Measurements from ENCODE around the gene TEX38. TPM values are rescaled to one million over a fixed set of nuclear protein-coding genes. Genes with fewer than 3 reads are reported as not detected.

The TEX38 gene
- total and polyA plus RNA-seq, 2 donors = 0.14 TPM; not detected in 1

DNA sequence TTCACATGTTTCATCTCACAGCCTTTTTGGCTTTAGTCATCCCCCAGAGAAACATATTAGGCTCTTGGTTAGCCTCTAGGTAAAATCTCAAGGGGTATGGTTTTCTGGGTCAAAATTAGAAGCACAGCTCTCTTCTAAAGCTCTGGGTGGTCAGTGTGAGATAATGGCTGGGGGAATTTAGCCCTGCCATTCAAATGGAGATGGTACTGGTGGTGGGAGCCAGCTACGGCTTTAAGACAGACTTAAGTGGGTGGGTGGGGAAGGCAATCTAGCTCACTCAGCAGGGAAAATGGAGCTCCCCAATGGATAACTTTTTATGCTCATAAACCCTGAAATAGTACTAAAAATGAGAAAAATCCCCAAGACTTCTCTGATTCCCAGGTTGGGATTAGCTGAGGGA is 5.7 kb downstream of the TEX38 start:
- Histone ChIP-seq H3K36me3 (ENCODE audit: control insufficient read depth in 2 of 2, insufficient read depth in 2 of 2, low read length in 1 of 2) (peaks cover 35 to 58% of the 10 kb centered on the region in 2 donors), H3K4me1 (ENCODE audit: control insufficient read depth in 2 of 2, insufficient read depth in 2 of 2, low read length in 2 of 2) (peaks cover 11 to 16% of the 10 kb centered on the region in 2 donors), H3K4me3 (ENCODE audit: low read length in 2 of 2) (no peak overlapping the region), H3K27ac (ENCODE audit: low read depth in 1 of 2, low read length in 1 of 2) (peak overlapping the region in 1 of 2 donors; percentile 86), H3K9me3 (ENCODE audit: control insufficient read depth in 2 of 2, insufficient read depth in 1 of 2, low read length in 1 of 2) (no peaks in the 10 kb centered on the region), H3K27me3 (ENCODE audit: control insufficient read depth in 2 of 2, insufficient read depth in 1 of 2, low read length in 1 of 2) (no peaks in the 10 kb centered on the region)
- no peak for DNase-seq (ENCODE audit: low read depth in 6 of 9, low spot score in 9 of 9)
- 98% methylated on average over 1 of the region's 1 CpG for WGBS

DNA sequence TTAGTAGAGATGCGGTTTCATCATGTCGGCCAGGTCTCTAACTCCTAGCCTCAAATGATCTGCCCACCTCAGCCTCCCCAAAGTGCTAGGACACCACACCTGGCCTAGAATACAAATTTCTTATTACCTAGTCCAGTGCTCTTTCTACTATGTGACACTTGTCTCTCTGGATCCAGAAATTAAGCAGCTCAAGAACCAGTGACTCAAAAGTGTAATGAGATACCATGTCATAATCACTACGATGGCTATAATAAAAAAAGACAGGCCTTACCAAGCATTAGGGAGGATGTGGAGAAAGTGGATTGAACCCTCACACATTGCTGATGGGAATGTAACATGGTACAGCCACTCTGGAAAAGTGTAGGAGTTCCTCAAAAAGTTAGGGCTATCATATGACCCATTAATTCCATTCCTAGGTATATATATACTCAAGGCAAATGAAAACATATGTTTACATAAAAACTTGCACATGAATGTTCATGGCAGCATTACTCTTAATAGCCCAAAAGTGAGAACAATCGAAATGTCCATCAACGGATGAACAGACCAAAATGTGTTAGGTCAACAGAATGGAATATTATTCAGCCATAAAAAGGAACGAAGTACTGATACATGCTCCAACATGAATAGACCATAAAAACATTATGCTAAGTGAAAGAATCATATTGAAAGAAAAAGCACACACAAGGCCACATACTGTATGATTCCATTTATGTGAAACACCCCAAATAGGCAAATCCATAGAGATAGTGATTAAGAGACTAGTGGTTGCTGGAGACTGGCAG is 8.3 kb downstream of the TEX38 start:
- H3K4me1 ChIP-seq (ENCODE audit: control insufficient read depth in 2 of 2, insufficient read depth in 2 of 2, low read length in 2 of 2) = peaks cover 11 to 20% of the 10 kb centered on the region in 2 donors
- DNase-seq (ENCODE audit: low read depth in 6 of 9, low spot score in 9 of 9) = no peak
- H3K9me3 ChIP-seq (ENCODE audit: control insufficient read depth in 2 of 2, insufficient read depth in 1 of 2, low read length in 1 of 2) = no peaks in the 10 kb centered on the region
- no peaks in the 10 kb centered on the region for H3K27me3 ChIP-seq (ENCODE audit: control insufficient read depth in 2 of 2, insufficient read depth in 1 of 2, low read length in 1 of 2)
- H3K36me3 ChIP-seq (ENCODE audit: control insufficient read depth in 2 of 2, insufficient read depth in 2 of 2, low read length in 1 of 2) = peaks cover 44 to 69% of the 10 kb centered on the region in 2 donors
- H3K4me3 ChIP-seq (ENCODE audit: low read length in 2 of 2) = no peak overlapping the region
- no peak overlapping the region for H3K27ac ChIP-seq (ENCODE audit: low read depth in 1 of 2, low read length in 1 of 2)
- WGBS = 99% methylated on average over 6 of the region's 6 CpGs

DNA sequence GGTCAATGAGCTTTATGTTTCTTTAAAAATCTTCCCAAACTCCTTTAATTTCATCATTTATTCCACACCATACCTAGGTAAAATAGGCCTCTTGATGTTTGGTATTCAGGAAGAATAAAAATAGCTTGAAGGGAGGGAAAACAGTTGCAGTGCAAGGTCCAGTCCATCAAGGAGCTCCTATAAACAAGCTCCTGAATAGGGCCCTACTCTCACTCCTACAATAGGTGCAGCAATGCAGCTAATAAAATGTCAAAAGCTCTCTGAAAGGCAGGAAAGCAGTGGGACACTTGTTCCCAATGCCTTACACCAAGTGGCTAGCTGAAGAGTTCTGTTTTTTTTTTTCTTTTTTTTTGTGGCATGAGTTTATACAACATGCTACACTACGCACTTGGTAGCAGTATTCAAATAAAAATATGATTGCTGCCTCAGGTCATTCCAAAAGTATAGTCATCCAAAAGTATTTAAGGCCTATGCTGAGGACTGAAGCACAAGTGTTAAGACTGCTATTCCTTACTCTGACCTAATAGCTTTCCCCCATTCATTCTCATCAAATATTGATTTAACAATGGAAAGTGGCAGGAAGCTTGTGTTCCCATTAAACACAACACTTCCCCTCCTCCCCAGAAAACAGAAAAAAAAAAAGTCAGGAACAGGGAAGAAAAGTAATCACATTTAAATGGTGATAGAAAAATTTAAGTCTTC is 9.8 kb downstream of the TEX38 start:
- 100% methylated on average over 1 of the region's 1 CpG for WGBS
- no peaks in the 10 kb centered on the region for H3K9me3 ChIP-seq (ENCODE audit: control insufficient read depth in 2 of 2, insufficient read depth in 1 of 2, low read length in 1 of 2)
- H3K4me3 ChIP-seq (ENCODE audit: low read length in 2 of 2) = no peak overlapping the region
- peaks cover 44 to 80% of the 10 kb centered on the region in 2 donors for H3K36me3 ChIP-seq (ENCODE audit: control insufficient read depth in 2 of 2, insufficient read depth in 2 of 2, low read length in 1 of 2)
- no peak for DNase-seq (ENCODE audit: low read depth in 6 of 9, low spot score in 9 of 9)
- no peaks in the 10 kb centered on the region for H3K27me3 ChIP-seq (ENCODE audit: control insufficient read depth in 2 of 2, insufficient read depth in 1 of 2, low read length in 1 of 2)
- peaks cover 7 to 16% of the 10 kb centered on the region in 2 donors for H3K4me1 ChIP-seq (ENCODE audit: control insufficient read depth in 2 of 2, insufficient read depth in 2 of 2, low read length in 2 of 2)
- no peak overlapping the region for H3K27ac ChIP-seq (ENCODE audit: low read depth in 1 of 2, low read length in 1 of 2)

DNA sequence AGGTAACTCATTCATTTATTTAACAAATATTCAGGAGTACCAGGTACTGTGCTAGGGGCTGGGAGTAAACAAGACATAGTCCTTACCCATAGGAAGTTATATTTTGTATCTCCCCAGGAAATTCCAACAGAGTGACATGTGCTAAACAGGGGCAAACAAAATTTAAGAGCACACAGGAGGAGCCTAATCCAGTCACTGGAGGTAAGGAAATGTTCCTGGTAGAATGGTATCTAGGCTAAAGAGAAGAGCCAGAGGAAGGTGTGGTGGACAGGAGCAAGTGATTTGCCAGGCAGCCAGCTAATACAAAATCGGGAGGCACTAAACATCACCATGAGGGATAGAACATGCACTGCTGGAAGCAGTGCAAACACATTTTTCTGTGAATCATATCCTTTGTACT is 10.4 kb downstream of the TEX38 start:
- Histone ChIP-seq H3K4me1 (ENCODE audit: control insufficient read depth in 2 of 2, insufficient read depth in 2 of 2, low read length in 2 of 2) (peaks cover 10 to 19% of the 10 kb centered on the region in 2 donors), H3K27me3 (ENCODE audit: control insufficient read depth in 2 of 2, insufficient read depth in 1 of 2, low read length in 1 of 2) (no peaks in the 10 kb centered on the region), H3K9me3 (ENCODE audit: control insufficient read depth in 2 of 2, insufficient read depth in 1 of 2, low read length in 1 of 2) (no peaks in the 10 kb centered on the region), H3K4me3 (ENCODE audit: low read length in 2 of 2) (no peak overlapping the region), H3K36me3 (ENCODE audit: control insufficient read depth in 2 of 2, insufficient read depth in 2 of 2, low read length in 1 of 2) (peaks cover 44 to 81% of the 10 kb centered on the region in 2 donors), H3K27ac (ENCODE audit: low read depth in 1 of 2, low read length in 1 of 2) (no peak overlapping the region)
- no peak for DNase-seq (ENCODE audit: low read depth in 6 of 9, low spot score in 9 of 9)
- 98% methylated on average over 1 of the region's 1 CpG for WGBS

DNA sequence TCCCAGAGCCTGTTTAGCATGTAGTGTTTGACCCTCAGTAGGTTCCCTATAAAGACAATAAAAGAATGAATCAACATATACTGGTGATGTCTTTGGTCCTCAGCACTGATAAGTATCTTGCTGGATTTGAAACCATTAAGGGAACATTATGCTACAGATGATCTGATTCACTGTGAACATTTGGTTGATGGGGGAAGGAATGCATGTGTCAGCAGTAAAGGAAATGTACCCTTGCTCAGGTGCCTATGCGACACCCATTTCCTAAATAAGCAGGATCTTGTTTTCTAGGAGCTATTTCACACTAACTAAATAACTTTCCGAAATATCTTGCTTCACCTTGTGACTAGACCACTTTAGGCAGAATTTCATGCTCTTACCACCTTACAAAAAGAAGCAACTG is 13.0 kb downstream of the TEX38 start:
- DNase-seq (ENCODE audit: low read depth in 6 of 9, low spot score in 9 of 9) = no peak
- H3K4me3 ChIP-seq (ENCODE audit: low read length in 2 of 2) = no peak overlapping the region
- WGBS = 83% methylated on average over 2 of the region's 2 CpGs
- peaks cover 35 to 82% of the 10 kb centered on the region in 2 donors for H3K36me3 ChIP-seq (ENCODE audit: control insufficient read depth in 2 of 2, insufficient read depth in 2 of 2, low read length in 1 of 2)
- H3K27me3 ChIP-seq (ENCODE audit: control insufficient read depth in 2 of 2, insufficient read depth in 1 of 2, low read length in 1 of 2) = no peaks in the 10 kb centered on the region
- peaks cover 25 to 38% of the 10 kb centered on the region in 2 donors for H3K4me1 ChIP-seq (ENCODE audit: control insufficient read depth in 2 of 2, insufficient read depth in 2 of 2, low read length in 2 of 2)
- no peaks in the 10 kb centered on the region for H3K9me3 ChIP-seq (ENCODE audit: control insufficient read depth in 2 of 2, insufficient read depth in 1 of 2, low read length in 1 of 2)
- H3K27ac ChIP-seq (ENCODE audit: low read depth in 1 of 2, low read length in 1 of 2) = peak overlapping the region in 1 of 2 donors; percentile 60

DNA sequence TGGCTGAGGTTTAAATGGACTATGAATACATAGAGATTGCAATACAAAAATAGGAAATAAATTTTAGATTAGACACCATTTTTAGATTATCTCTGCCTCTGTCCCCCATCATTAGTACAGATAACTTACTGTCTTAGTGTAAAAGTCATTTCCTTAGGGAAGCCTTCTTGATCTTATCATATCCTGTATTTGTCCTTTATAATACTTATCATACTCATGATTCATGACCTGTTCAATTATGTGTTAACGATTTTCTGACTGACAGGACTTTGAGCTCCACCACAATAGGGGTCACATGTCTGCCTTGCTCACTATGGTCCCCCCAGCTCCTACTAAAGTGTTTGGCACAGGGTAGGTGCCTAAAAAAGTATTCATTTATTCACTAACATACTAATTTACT is 14.6 kb downstream of the TEX38 start:
- no peaks in the 10 kb centered on the region for H3K27me3 ChIP-seq (ENCODE audit: control insufficient read depth in 2 of 2, insufficient read depth in 1 of 2, low read length in 1 of 2)
- WGBS = 15% methylated on average over 1 of the region's 1 CpG
- DNase-seq (ENCODE audit: low read depth in 6 of 9, low spot score in 9 of 9) = no peak
- peak overlapping the region; percentile 34 to 91 for H3K27ac ChIP-seq (ENCODE audit: low read depth in 1 of 2, low read length in 1 of 2)
- no peak overlapping the region for H3K4me3 ChIP-seq (ENCODE audit: low read length in 2 of 2)
- peaks cover 36 to 53% of the 10 kb centered on the region in 2 donors for H3K4me1 ChIP-seq (ENCODE audit: control insufficient read depth in 2 of 2, insufficient read depth in 2 of 2, low read length in 2 of 2)
- H3K9me3 ChIP-seq (ENCODE audit: control insufficient read depth in 2 of 2, insufficient read depth in 1 of 2, low read length in 1 of 2) = no peaks in the 10 kb centered on the region
- peaks cover 35 to 84% of the 10 kb centered on the region in 2 donors for H3K36me3 ChIP-seq (ENCODE audit: control insufficient read depth in 2 of 2, insufficient read depth in 2 of 2, low read length in 1 of 2)

DNA sequence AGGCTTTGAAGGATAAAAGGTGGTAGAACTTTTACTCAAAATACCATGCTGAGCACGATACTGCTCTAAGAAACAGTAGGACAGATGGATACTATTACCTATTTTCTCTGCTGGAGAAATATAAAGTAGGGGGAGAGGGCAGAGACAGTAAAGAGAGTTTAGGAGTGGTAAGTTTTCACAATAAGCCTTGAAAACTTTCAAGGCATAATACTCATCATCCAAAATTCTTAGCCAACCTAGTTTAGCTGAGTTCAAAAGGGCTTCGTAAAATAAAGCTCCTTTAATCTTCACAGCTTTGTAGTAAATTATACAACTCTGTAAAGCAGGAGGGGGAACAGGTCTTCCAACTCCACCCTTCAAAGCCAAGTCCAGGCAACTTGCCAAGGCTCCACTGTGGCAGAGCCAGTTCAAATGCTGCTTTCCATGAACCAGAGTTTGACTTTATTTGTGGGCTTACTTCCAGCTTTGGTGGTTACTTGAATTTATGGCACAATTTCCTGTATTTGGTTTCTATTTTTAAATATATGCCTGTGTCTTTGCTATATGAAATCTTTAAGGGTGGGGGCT is 15.5 kb downstream of the TEX38 start:
- Histone ChIP-seq H3K4me3 (ENCODE audit: low read length in 2 of 2) (peak overlapping the region; percentile 1), H3K4me1 (ENCODE audit: control insufficient read depth in 2 of 2, insufficient read depth in 2 of 2, low read length in 2 of 2) (peaks cover 37 to 60% of the 10 kb centered on the region in 2 donors), H3K36me3 (ENCODE audit: control insufficient read depth in 2 of 2, insufficient read depth in 2 of 2, low read length in 1 of 2) (peaks cover 29 to 83% of the 10 kb centered on the region in 2 donors), H3K9me3 (ENCODE audit: control insufficient read depth in 2 of 2, insufficient read depth in 1 of 2, low read length in 1 of 2) (no peaks in the 10 kb centered on the region), H3K27me3 (ENCODE audit: control insufficient read depth in 2 of 2, insufficient read depth in 1 of 2, low read length in 1 of 2) (no peaks in the 10 kb centered on the region), H3K27ac (ENCODE audit: low read depth in 1 of 2, low read length in 1 of 2) (peak overlapping the region; percentile 61 to 91)
- WGBS = 12% methylated on average over 2 of the region's 2 CpGs
- peak in 1 of 9 donors; percentile 57 for DNase-seq (ENCODE audit: low read depth in 6 of 9, low spot score in 9 of 9)

DNA sequence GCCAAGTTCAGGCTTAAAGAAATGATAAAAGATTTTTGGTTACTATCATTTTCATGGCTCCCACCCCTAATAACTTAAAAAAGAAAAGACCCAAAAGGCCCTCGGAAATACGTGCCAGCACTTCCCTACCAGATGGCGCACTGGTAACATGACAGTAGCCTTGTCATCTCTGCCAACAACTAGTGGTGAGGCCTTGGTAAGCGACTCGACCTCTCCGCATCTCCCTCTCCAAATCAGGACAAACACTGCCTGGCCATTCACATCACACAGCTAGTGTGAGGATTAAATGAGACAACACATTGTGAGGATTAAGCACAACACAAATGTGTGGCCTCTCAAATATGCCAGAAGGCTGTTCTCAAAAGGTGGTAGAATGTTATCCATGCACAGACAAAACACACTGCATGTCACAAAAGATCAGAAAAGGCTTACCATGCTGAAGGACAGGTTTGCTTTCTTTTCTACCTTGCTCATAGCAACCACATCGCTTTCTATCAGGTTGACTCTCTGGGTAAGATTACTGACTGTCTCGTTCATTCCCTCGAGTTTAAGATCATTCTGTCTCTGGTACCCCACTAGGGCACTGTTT is 16.4 kb downstream of the TEX38 start:
- Histone ChIP-seq H3K27me3 (ENCODE audit: control insufficient read depth in 2 of 2, insufficient read depth in 1 of 2, low read length in 1 of 2) (no peaks in the 10 kb centered on the region), H3K27ac (ENCODE audit: low read depth in 1 of 2, low read length in 1 of 2) (peak overlapping the region; percentile 61 to 91), H3K36me3 (ENCODE audit: control insufficient read depth in 2 of 2, insufficient read depth in 2 of 2, low read length in 1 of 2) (peaks cover 28 to 86% of the 10 kb centered on the region in 2 donors), H3K4me3 (ENCODE audit: low read length in 2 of 2) (no peak overlapping the region), H3K4me1 (ENCODE audit: control insufficient read depth in 2 of 2, insufficient read depth in 2 of 2, low read length in 2 of 2) (peaks cover 37 to 64% of the 10 kb centered on the region in 2 donors), H3K9me3 (ENCODE audit: control insufficient read depth in 2 of 2, insufficient read depth in 1 of 2, low read length in 1 of 2) (no peaks in the 10 kb centered on the region)
- WGBS = 71% methylated on average over 9 of the region's 9 CpGs
- peak in 1 of 9 donors; percentile 37 for DNase-seq (ENCODE audit: low read depth in 6 of 9, low spot score in 9 of 9)
